HEK293 (cell line): Measurements from ENCODE around the gene ZNF234.
A peak's percentile ranks its signal among the peaks of the same experiment; 100 is the strongest.

Source experiments
- BCL11B ChIP-seq: fragments of 450-650 bp; formaldehyde crosslinking; IDR thresholded peaks from 2 replicates; pipeline ENCODE4 v1.5.1; 2016; ENCODE audit warnings: low read depth, missing biosample characterization, missing genetic modification characterization
- BCL6B ChIP-seq: fragments of 450-650 bp; formaldehyde crosslinking; IDR thresholded peaks from 2 replicates; pipeline ENCODE4 v1.5.1; 2017; ENCODE audit warnings: missing biosample characterization, missing genetic modification characterization
- GLIS1 ChIP-seq: fragments of 450-650 bp; formaldehyde crosslinking; IDR thresholded peaks from 2 replicates; pipeline ENCODE4 v1.5.1; 2016; ENCODE audit warnings: missing biosample characterization, missing genetic modification characterization
- HIC1 ChIP-seq: fragments of 450-650 bp; formaldehyde crosslinking; IDR thresholded peaks from 2 replicates; pipeline ENCODE4 v1.5.1; 2016; ENCODE audit warnings: missing biosample characterization, missing genetic modification characterization
- KLF10 ChIP-seq: fragments of 450-650 bp; IDR thresholded peaks from 2 replicates; pipeline ENCODE4 v1.5.1; 2018; ENCODE audit warnings: missing biosample characterization, mild to moderate bottlenecking, missing genetic modification characterization
- KLF9 ChIP-seq: fragments of 450-650 bp; formaldehyde crosslinking; IDR thresholded peaks from 2 replicates; pipeline ENCODE4 v1.5.1; 2016; ENCODE audit warnings: missing biosample characterization, missing genetic modification characterization, low read depth
- MYNN ChIP-seq: fragments of 450-650 bp; formaldehyde crosslinking; IDR thresholded peaks from 2 replicates; pipeline ENCODE4 v1.5.1; 2016; ENCODE audit warnings: missing biosample characterization, missing genetic modification characterization, borderline replicate concordance
- SALL2 ChIP-seq: fragments of 450-650 bp; formaldehyde crosslinking; IDR thresholded peaks from 2 replicates; pipeline ENCODE4 v1.5.0; 2017; ENCODE audit warnings: missing biosample characterization, mild to moderate bottlenecking, missing genetic modification characterization, borderline replicate concordance
- SP3 ChIP-seq: fragments of 450-650 bp; formaldehyde crosslinking; IDR thresholded peaks from 2 replicates; pipeline ENCODE4 v1.5.1; 2016; ENCODE audit warnings: missing biosample characterization, missing genetic modification characterization
- ZNF157 ChIP-seq: fragments of 450-650 bp; formaldehyde crosslinking; IDR thresholded peaks from 2 replicates; pipeline ENCODE4 v1.5.1; 2016; ENCODE audit warnings: missing biosample characterization, missing genetic modification characterization
- ZNF2 ChIP-seq: fragments of 450-650 bp; formaldehyde crosslinking; IDR thresholded peaks from 2 replicates; pipeline ENCODE4 v1.5.1; 2016; ENCODE audit warnings: missing biosample characterization, missing genetic modification characterization
- ZNF311 ChIP-seq: fragments of 450-650 bp; formaldehyde crosslinking; IDR thresholded peaks from 2 replicates; pipeline ENCODE4 v1.5.1; 2017; ENCODE audit warnings: missing biosample characterization, missing genetic modification characterization, borderline replicate concordance
- ZNF341 ChIP-seq: fragments of 450-650 bp; formaldehyde crosslinking; IDR thresholded peaks from 2 replicates; pipeline ENCODE4; 2016; ENCODE audit warnings: low read depth, missing biosample characterization, missing genetic modification characterization
- ZNF404 ChIP-seq: fragments of 450-650 bp; formaldehyde crosslinking; IDR thresholded peaks from 2 replicates; pipeline ENCODE4 v1.5.1; 2017; ENCODE audit warnings: missing biosample characterization, missing genetic modification characterization
- ZNF521 ChIP-seq: fragments of 450-650 bp; formaldehyde crosslinking; IDR thresholded peaks from 2 replicates; pipeline ENCODE4 v1.5.1; 2017; ENCODE audit warnings: missing biosample characterization, mild to moderate bottlenecking, missing genetic modification characterization
- ZNF621 ChIP-seq: fragments of 450-650 bp; formaldehyde crosslinking; IDR thresholded peaks from 2 replicates; pipeline ENCODE4 v1.5.1; 2017; ENCODE audit warnings: missing biosample characterization, missing genetic modification characterization
- ZNF623 ChIP-seq: fragments of 450-650 bp; formaldehyde crosslinking; IDR thresholded peaks from 2 replicates; pipeline ENCODE4 v1.5.1; 2016; ENCODE audit warnings: missing biosample characterization, missing genetic modification characterization
- ZNF624 ChIP-seq: fragments of 450-650 bp; formaldehyde crosslinking; IDR thresholded peaks from 2 replicates; pipeline ENCODE4 v1.5.1; 2017; ENCODE audit warnings: missing biosample characterization, missing genetic modification characterization
- ZNF639 ChIP-seq: fragments of 450-650 bp; formaldehyde crosslinking; IDR thresholded peaks from 2 replicates; pipeline ENCODE4 v1.5.1; 2016; ENCODE audit warnings: missing biosample characterization, missing genetic modification characterization
- ZNF664 ChIP-seq: fragments of 450-650 bp; formaldehyde crosslinking; IDR thresholded peaks from 2 replicates; pipeline ENCODE4 v1.5.1; 2016; ENCODE audit warnings: missing biosample characterization, missing genetic modification characterization
- ZNF768 ChIP-seq: fragments of 450-650 bp; formaldehyde crosslinking; IDR thresholded peaks from 2 replicates; pipeline ENCODE4 v1.5.1; 2018; ENCODE audit warnings: missing biosample characterization, mild to moderate bottlenecking, missing genetic modification characterization
- ZNF776 ChIP-seq: fragments of 450-650 bp; formaldehyde crosslinking; IDR thresholded peaks from 2 replicates; pipeline ENCODE4 v1.5.0; 2017; ENCODE audit warnings: missing biosample characterization, missing genetic modification characterization, borderline replicate concordance
- ZNF785 ChIP-seq: fragments of 450-650 bp; formaldehyde crosslinking; IDR thresholded peaks from 2 replicates; pipeline ENCODE4 v1.5.1; 2016; ENCODE audit warnings: missing biosample characterization, missing genetic modification characterization
- ZXDB ChIP-seq: fragments of 450-650 bp; formaldehyde crosslinking; IDR thresholded peaks from 2 replicates; pipeline ENCODE4 v1.5.1; 2016; ENCODE audit warnings: missing biosample characterization, missing genetic modification characterization
- TF ChIP-seq, protein P1 (sequence below): fragments of 450-650 bp; formaldehyde crosslinking; optimal IDR thresholded peaks from 2 replicates; pipeline ENCODE3; 2016; ENCODE audit warnings: missing biosample characterization, mild to moderate bottlenecking, missing genetic modification characterization
- TF ChIP-seq, protein P2 (sequence below): fragments of 450-650 bp; formaldehyde crosslinking; IDR thresholded peaks from 2 replicates; pipeline ENCODE4 v1.5.1; 2016; ENCODE audit warnings: missing biosample characterization, missing genetic modification characterization, borderline replicate concordance
- TF ChIP-seq, protein P3 (sequence below): fragments of 450-650 bp; formaldehyde crosslinking; IDR thresholded peaks from 2 replicates; pipeline ENCODE4 v1.5.1; 2017; ENCODE audit warnings: missing biosample characterization, missing genetic modification characterization

Gene ZNF234

DNA sequence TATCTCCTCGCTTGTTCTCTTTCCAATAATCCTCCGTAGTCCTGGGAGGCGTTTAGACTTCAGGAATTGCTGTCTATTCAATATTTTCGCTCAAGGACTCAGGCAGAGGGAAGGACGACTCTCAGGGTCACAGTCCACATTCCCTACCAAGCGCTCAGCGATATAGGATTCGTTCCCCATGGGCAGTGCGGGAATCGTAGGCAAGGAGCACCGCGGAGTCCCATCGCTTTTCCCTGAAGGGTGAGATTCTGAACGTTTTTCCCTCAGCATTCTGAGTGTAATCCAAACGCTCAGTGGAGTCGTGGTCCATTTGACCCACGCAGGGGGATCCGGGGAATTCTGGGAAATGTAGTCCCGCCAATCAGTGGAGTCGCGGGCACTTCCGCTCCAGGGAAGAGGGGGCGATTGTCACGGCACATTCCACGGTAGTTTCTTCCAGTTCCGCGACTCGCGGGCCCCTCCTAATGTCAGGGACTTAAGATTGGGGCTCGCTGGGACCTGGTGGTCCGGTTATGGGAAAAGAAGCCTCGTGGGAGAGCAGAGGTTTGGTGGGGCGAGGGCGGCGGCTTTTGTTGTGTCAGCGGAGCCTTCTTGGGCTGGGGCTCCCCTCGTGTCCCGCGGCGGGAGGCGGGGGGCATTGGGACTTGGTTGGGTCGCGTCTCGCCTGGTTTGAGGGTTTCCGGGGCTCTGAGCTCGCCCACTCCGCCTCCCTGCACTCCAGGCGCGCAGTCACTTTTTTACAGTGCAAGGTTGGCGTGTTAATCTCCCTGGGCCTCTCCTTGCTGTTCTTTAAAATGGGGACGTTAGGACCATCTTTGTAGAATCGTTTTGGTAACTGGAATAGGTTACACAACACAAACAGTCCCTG lies at the start of gene ZNF234 (continued):
- TF ChIP-seq BCL6B (no peak; the same call in 1 of the 2 replicates), SP3 (tag by site-specific recombination) (peak; percentile 71), GLIS1 (tag by site-specific recombination) (peak; percentile 94), ZNF2 (tag by site-specific recombination) (peak; percentile 75; the same call in 1 of the 2 replicates), ZNF624 (tag by site-specific recombination) (no peak), SALL2 (tag by site-specific recombination) (no peak), ZNF785 (tag by site-specific recombination) (peak; percentile 86), HIC1 (no peak), ZNF621 (tag by site-specific recombination) (no peak), BCL11B (tag by site-specific recombination) (no peak; the same call in 1 of the 2 replicates), ZNF768 (tag by site-specific recombination) (peak; percentile 73; the same call in 1 of the 2 replicates), ZNF521 (tag by site-specific recombination) (no peak), ZNF664 (tag by site-specific recombination) (no peak), KLF9 (tag by site-specific recombination) (peak; percentile 43; the same call in 1 of the 2 replicates), ZXDB (peak; percentile 98), ZNF623 (peak; percentile 16), MYNN (tag by site-specific recombination) (no peak), KLF10 (tag by site-specific recombination) (peak; percentile 27; the same call in 1 of the 2 replicates), ZNF639 (no peak), ZNF341 (tag by site-specific recombination) (peak; percentile 69), ZNF157 (tag by site-specific recombination) (peak; percentile 47; the same call in 1 of the 2 replicates), ZNF776 (tag by site-specific recombination) (no peak), ZNF404 (tag by site-specific recombination) (no peak), ZNF311 (tag by site-specific recombination) (no peak)
- TF ChIP-seq, protein P1, sequence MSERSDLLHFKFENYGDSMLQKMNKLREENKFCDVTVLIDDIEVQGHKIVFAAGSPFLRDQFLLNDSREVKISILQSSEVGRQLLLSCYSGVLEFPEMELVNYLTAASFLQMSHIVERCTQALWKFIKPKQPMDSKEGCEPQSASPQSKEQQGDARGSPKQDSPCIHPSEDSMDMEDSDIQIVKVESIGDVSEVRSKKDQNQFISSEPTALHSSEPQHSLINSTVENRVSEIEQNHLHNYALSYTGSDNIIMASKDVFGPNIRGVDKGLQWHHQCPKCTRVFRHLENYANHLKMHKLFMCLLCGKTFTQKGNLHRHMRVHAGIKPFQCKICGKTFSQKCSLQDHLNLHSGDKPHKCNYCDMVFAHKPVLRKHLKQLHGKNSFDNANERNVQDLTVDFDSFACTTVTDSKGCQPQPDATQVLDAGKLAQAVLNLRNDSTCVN: peak; percentile 71
- TF ChIP-seq, protein P2, sequence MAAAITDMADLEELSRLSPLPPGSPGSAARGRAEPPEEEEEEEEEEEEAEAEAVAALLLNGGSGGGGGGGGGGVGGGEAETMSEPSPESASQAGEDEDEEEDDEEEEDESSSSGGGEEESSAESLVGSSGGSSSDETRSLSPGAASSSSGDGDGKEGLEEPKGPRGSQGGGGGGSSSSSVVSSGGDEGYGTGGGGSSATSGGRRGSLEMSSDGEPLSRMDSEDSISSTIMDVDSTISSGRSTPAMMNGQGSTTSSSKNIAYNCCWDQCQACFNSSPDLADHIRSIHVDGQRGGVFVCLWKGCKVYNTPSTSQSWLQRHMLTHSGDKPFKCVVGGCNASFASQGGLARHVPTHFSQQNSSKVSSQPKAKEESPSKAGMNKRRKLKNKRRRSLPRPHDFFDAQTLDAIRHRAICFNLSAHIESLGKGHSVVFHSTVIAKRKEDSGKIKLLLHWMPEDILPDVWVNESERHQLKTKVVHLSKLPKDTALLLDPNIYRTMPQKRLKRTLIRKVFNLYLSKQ (tag by site-specific recombination): no peak
- TF ChIP-seq, protein P3, sequence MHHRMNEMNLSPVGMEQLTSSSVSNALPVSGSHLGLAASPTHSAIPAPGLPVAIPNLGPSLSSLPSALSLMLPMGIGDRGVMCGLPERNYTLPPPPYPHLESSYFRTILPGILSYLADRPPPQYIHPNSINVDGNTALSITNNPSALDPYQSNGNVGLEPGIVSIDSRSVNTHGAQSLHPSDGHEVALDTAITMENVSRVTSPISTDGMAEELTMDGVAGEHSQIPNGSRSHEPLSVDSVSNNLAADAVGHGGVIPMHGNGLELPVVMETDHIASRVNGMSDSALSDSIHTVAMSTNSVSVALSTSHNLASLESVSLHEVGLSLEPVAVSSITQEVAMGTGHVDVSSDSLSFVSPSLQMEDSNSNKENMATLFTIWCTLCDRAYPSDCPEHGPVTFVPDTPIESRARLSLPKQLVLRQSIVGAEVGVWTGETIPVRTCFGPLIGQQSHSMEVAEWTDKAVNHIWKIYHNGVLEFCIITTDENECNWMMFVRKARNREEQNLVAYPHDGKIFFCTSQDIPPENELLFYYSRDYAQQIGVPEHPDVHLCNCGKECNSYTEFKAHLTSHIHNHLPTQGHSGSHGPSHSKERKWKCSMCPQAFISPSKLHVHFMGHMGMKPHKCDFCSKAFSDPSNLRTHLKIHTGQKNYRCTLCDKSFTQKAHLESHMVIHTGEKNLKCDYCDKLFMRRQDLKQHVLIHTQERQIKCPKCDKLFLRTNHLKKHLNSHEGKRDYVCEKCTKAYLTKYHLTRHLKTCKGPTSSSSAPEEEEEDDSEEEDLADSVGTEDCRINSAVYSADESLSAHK (tag by site-specific recombination): peak; percentile 67
